NCI-H1930 (cell line): ENCODE measurements around the gene MGLL.
"Not testable (repeated sequence)": the region's sequence is repeated elsewhere in the genome, so short reads cannot be mapped to it uniquely, and the experiment has no call there.

Experiments
- DNase-seq, 2 experiments: peaks; one replicate each; lab custom pipeline; 2025; lab: John Stamatoyannopoulos, UW

The MGLL gene

DNA sequence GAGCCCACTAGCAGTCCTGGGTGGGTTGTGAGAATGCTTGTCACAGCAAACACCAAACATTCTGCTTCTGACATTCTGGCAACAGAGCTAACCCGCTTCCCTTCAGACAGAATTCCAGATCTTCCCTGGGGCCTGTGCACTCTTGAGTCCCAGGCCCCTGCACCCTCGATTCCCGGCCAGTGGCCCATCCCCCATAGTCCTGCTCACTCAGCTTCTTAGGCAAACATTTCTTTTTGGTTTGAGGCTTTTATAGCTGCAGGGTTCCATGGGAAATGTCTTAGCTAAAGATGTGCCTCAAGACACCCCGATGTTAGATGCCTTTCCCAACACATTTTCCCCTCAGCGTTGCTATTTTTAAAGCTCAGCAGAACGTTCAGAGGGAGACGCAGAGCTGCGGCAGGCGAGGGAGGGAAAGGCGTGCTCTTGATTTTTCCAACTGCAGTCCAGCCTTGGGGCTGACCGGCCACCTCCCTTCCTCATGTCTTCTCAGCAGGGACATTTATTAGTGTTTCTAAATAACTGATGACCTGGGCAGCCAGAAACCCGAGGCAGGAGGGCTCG lies 114.4 kb downstream of the MGLL start:
- DNase-seq = no peak

DNA sequence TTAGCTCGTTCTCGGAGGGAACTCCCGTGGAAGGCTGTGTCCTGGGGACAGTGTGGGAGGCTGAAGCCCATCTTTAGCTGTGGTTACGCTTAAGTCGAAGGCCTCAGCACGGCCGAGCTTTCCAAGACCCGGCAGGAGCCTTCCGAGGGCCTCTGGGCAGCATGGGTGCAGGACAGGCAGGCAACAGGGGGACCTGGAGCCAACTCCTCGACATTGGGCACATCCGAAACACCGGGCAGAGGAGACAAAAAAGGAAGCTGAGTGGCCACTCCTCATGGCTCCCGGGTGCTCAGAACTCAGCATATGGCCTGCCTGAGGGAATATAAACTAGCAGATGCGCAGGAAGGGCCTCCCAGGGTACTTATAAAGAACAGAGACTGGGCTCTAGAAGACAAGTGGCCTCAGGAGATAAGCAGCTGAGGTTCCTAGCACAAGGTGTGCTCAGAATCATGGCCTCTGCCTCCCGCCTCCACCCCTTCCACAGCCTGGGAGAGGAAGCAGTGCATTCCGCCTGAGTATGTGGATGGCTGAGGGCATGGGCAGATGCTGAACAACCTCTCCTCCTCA lies 115.4 kb downstream of the MGLL start:
- no peak for DNase-seq

DNA sequence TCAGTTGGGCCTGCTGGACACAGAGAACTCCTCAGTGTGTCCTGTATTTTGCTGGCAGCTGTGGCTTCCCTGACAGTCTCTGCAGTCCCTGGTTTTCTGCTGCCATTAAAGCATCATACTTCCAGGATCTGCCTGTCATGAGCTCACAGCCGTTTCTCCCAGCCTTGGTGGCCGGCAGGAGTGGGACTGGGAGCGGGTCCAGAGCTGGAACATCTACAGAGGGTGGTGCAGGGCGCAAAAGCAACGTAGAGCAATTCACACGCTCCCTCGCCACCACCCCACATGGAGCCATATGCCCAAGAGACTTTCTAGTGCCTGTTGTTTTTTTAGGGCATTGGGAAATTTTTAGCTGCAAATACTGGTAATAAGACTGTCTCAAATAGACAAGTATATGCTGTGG lies 116.0 kb downstream of the MGLL start:
- no peak for DNase-seq

DNA sequence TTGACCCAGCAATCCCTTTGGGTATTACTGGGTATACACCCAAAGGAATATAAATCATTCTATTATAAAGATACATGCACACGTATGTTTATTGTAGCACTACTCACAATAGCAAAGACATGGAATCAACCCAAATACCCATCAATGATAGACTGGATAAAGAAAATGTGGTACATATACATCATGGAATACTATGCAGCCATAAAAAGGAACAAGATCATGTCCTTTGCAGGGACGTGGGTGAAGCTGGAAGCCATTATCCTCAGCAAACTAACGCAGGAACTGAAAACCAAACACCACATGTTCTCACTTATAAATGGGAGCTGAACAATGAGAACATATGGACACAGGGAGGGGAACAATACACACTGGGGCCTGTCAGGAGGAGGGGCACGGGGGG lies 117.5 kb downstream of the MGLL start:
- DNase-seq = not testable (repeated sequence)

DNA sequence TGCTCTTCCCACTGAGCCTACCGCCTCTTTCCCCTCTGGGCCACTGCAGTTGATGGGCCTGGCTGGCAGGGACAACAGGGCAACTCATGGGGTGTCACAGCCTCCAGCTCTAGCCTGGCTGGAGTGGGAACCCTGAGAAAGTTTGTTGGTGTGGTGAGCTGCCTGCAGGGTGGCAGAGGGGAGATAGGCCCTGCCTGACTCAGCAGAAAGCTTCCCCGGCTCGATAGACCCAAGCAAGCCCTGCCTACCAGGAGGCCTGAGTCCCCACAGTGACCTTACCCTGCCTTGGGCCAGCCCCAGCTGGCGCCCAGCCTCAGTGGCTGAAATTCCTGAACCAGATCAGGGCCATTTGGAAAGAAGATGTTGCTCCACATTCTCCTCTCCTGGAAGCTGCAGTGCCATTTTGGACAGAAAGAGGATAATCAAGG lies 120.2 kb downstream of the MGLL start:
- DNase-seq = no peak

DNA sequence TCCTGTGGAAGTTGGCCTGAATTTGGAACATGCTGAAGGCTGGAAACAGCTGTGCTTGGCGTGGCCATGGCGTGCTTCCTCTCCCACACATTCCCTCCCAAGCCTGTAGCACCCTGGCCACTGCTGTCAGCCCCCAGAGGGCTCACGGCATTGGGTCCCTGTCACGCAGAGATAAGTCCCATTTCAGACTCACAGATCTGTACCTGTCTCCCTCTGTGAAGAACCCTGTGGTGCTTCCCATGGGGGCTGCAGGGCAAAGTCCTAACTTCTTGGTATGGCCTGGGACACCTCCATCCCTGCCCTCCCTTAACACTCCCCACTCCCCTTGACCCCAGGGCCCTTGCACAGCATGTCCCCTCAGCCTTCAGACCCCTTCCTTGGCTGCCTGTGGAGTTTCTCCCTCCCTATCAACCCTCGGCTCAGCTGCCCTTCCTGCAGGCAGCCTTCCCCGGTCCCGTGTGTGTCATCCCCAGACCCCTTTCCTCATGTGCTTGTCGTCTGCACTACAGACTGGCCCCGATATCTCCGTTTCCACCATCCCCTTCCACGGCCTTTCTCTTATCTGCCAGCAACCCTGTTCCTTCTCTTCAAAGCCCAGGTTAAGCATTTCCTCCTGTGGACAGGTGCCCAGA lies 120.9 kb downstream of the MGLL start:
- no peak for DNase-seq

DNA sequence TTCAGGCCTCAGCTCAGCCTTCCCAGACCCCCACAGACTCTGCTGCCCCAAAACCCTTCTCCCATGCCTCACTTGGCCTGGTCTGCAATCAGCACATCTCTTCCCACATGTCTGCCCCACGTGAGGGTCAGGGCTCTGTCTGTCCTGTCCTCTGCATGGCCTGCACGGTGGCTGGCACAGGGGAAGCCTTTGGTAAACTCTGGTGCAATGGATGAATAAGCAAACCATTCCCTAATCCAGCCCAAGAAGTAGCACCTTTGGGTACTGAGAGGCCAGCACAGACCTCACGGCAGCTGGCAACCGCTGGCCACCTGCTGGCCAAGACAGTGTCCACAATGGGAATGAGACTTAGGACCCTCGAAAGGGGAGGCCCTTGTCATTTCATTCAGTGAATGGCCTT lies 121.9 kb downstream of the MGLL start:
- no peak for DNase-seq

DNA sequence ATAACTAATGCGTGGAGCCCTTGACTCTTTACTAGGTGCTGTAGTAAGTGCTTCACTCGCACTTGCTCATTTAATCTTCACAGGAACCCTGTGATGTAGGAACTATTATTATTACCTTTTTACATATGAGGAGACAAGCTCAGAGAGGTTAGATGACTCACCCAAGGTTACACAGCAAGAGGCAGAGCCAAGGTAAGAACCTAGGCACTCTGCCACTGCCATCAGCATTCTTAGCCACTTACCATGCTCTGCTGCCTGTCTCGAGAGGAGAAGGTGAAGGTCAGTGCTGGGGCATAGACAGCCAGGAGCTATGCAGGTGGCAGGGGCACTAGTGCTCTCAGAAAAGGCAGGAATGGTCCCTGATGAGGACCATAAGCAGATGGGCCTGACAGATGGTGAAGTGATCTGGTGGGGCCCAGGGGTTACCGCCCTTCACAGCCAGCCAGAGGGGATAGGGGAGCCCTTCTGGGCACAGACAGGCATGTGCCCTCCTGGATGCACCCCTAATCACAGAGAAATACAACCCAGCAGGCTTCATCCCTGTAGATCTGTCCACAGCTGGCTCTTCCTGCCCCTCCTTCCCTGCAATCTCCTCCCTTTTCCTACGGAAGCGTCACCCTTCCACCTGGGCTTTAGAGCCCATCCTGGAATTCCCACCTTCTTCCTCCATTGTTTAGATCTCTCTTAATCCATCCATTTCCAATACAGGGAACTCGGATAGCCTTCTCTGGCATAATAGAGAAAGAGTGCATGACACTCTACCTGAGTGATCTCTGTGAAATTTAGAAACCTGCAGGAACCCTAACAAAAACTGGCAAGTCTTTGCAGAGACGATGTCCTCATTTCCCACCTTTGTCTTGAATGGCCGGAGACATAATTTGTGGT lies 122.7 kb downstream of the MGLL start:
- no peak for DNase-seq

DNA sequence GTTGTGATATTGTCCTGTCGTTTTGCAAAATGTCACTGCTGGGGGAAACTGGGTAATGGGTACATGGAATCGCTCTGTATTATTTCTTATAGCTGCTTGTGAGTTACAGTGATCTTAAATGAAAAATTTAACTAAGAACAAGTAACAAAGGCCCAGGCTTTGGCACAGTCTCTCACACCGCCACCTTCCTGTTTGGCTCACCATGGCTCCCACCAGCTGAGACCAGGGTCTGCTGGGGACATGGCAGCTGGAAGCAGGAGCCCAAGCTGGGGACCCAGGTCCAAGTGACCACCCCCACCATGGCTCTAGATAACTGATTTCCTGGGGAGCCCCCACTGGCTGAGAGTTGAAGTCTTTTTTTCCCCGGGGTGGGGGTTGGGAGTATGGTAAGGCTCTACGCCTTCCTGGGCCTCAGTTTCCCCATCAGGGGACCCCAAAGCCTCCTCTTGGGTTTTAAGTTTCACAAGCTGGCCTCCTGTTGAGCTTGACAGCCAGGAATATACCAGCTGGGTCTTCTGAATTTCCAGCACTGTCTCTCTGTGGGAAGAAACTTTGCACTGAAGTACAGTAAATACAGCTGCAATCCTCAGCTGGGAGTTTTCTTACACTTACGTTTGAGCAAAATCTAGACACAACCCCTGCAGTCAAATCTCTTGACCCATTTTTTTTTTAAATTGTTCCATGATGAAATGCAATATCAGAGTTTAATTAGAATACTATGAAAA lies 123.5 kb downstream of the MGLL start:
- no peak for DNase-seq

DNA sequence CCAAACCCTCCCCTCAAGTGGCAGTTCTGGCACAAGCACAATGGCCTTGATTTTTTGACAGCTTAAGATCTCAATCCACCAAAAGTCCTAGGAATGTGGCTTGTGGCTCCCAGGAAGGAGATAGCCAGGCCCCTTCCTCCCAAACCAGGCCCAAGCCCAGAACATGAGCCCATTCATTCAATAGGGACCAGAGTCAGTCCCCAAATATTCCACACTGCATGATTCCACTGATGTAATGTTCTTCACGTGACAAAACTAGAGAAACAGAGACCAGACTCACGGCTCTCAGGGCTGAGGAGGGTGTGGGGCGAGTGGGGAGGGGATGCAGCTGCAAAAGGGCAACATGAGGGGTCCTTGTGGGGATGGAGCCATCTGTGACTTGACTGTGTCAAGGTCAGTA lies 124.0 kb downstream of the MGLL start:
- no peak for DNase-seq

DNA sequence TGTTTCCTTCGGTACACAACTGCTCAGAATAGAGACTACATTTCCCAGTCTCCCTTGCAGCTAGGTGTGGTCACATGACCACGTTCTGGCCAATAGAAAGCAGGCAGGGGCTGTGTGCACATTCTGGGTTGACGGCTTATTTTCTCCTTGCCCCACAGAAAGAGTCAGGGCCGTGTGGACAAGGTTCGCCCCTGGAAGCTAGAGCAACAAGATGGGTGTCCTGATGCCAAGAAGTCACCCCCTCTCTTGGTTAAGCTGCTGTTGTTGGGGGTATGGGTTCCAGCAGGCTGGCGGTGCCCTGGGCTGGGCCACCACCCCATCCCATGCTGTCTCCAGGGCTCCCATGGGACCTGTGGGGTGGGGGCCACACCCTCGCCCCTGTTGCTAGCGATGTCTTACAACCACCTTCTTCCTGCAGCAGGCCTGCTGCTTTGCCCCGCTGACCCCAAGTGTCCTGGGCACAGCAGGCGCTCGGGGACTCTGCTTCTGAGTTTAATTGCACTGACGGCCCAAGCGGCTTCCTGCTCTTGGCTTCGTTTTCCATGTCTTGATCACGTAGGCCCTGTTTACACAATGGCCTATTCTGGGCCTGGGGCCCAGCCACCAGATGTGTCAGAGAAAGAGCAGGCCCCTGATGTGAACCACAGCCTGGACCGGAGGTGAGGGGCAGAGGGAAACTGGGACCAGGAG lies 124.6 kb downstream of the MGLL start:
- DNase-seq = peak; percentile 15 to 55

DNA sequence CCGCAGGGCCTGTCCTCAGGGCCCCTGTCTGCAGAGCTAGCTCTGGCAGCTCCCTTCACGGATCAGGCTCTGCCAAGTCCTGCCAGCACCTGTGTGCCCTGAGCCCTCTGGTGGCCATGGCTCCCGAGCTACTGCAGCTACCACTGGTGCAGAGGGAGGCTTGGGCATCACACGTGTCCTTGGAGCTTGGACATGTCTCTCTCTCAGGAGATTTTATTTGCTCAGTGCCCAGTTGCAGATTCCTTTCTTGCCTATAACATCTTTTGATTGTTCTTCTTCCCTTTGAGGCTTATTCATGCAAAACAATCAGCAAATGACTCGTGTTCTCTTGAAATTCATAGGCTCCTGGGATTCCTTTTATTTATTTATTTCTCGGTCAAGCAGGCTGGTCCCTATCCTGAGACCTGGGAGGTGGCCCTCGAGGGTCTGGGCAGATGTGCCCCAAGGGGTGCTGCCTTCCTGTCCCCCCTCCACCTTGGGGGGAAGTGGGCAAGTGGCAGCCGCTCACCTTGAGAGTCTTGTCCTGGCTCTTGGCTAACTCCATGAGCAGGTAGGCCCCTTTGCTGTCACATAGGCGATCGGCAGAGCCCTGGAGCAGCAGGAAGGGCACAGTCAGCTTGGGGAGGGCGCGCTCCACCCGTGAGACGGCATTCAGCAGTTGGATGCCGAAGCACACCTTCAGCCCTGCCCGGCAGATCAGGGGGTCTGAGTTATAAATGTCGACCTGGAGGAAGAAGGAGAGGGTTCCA lies 127.7 kb downstream of the MGLL start:
- peak in 1 of 2 experiments; percentile 38 for DNase-seq

DNA sequence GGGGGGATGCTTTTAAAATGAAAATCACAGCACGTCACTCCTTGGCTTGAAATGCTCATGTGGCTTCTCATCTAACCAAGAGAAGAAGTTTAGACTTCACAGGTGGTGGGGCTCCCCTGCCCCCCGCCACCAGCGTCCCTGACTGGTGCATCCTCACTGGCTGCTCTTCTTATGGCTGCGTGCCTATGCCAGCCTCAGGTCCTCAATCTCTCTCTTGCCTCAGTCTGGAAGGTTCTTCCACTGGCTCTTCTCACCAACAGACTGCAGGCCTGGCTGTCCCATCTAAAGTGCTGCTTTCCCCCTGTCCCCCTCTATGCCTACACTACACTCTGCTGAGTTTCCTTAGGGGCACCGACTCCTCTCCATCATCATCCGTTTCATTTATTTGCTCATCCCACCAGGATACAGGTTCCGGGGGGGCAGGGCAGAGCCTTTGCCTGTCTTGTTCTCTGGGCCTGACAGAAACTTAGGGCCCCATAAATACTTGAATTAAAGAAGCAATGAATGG lies 128.9 kb downstream of the MGLL start:
- no peak for DNase-seq

DNA sequence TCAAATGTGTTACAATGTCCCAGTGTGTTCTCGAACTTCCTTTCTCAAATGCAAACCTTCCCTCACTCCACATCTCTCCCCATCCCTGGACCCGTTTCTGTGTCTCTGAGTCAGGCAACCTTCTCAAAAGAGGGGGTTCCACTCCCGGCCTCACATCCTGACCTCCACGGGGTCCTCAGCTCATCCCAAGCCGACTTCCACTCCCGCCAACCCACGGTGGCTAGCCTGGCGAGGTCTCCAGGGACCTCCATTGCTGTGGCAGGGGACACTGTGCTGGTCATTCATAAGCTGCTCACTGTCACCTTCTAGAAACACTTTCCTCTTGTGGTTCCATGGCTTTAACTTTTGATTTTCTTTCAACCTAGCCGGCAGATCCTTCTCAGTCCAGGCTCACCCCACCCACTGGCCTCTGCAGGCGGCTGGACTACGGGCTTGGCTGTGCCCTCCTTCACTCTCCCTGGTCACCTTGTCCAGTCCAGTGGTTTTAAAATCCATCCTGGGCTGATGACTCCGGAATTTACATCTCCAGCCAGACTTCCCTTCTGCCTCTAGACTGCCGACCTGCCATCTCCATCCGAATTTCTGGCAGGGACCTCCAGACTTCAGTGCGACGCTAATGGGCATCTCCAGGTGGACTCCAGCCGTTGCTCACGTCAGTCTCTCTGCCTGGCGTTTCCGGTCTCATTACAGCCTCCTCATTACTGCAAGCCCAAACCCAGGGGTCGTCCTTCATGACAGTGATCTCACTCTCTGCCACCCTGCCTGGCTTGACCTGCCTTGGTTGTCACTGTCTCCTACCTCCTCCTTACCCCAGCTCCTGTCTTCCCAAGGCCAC lies 129.6 kb downstream of the MGLL start:
- DNase-seq = no peak

DNA sequence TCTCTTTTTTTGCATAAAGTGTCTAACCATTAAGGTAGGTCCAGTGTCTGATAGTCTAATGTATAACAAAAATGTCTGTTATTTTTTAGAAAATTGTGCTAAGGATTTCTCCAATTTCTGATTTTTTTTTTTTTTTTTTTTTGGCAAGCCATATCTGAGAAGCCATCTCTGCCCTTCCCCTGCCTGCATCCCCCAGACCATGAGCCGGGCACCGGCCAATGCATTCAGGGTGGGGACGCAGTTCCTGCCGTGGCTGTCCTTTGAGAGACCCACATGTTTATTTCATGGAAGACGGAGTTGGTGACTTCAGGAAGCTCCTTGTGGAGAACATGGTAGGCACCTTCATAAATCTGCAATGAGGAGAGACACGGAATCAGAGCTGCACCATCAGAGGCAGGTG lies 130.3 kb downstream of the MGLL start:
- DNase-seq = no peak

DNA sequence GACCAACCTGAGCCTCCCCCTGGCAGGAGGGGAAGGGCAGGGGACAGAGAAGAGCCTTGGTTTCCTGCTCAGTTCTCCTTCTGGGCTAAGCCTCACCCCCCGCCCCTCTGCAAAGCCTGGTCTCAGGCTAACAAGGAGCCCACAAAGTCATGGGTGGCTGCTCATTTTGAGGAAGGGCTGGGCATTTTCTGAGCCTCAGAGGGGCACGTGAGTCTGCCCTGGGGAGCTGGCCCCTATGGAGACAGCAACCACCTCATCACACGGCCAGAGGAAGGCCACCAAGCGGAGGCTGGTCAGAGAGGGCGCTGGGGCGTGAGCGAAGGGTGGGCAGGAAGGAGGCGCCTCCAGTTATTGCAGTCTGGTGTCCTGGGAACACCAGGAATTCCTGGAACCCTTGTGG lies 130.8 kb downstream of the MGLL start:
- DNase-seq = no peak

DNA sequence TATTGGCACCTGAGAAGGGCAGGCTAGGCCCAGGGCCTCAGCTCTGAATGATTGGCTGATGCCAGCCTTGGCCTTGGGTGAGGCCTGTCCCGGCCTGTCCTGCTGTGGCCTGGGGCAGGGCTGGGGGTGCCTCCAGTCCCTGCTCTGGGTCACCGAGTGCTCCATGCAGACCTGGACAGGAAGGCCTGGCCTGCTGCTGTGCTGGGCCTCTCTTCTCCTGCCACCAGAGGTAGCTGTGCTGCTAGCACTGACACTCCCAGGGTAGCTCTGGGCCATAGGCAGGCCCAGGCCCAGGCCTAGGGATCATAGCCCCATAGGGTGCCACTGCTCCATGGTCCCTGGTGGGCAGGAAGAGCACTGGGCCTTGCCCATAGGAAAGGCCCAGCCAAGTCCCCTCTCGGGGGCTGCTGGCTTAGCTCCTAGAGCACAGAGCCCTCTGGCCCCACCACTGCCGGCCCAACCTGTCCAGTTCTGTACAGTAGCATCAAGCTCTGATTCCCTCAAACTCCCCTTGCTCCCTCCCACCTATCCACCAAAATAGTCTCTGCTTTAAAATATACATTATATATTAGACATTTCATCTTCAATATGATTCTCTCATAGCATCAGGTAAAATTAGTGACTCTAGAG lies 131.4 kb downstream of the MGLL start:
- DNase-seq = peak in 1 of 2 experiments; percentile 15

DNA sequence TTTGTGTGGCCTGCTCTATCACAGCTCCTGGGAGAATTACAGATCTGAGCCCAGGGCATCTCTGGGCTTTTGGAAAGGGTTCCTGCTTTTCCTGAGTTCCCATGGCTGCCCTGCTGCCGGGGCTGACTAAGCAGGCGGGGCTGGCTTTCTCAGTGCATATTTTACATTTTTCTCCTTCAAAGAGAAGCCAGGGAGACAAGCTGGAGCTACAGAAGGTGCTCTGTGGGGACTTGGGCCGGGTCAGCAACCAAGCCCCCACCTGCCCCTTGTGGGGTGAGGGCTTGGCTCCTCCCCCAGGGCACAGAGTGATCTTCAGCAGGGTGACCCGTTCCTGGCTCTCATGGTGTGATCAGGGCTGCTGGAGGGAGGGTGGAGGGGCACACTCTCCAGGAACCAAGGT lies 132.2 kb downstream of the MGLL start:
- DNase-seq = no peak

DNA sequence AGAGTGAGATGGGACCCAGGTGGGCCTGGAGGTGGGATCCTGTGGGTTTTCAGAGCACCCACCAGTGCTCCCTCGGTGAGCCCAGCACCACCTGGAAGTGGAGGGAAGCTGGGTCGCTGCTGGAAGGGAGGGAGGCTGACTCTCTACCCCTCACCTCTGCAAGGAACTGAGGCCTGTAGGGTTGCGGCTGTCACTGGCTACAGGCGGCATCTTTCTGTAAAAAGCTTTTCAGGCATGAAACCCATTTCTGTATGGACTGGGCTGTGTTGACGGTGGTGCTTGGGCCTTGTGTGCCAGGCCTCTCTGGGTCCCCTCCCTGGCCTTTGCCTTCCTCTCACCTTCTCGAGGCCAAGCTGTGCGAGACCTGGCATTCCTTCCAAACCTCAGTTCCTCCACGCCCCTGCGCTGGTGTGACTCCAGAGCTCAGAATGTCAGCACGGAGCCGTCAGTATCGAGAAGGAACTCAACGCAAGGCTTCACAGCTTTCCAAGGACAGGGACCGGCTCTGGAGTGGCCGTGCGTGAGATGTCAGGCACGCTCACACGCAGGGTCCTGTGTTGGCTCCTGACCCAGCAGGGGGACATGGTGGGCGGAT lies 133.0 kb downstream of the MGLL start:
- DNase-seq = no peak
